Measurements from ENCODE around the gene NUP98.
"Not testable (repeated sequence)": the region's sequence is repeated elsewhere in the genome, so short reads cannot be mapped to it uniquely, and the experiment has no call there.

NUP98 gene

DNA sequence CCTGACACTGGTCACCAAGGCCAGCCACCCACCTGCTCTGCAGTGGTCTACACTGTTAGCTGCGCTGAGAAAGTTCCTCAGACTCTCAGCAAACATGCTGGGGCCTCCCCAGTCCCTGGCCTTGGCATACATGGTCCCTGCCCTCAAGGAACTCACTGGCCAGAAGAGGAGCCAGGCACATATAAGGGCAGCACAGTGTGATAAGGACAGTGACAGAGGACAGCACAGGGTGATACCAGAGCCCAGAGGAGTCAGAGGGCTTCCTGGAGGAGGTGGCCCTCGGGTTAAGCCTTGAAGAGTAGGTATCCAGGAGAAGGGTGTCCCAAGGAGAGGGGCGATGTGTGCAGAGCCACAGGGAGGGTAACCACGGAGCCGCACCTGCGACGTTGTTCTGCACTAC, 151.8 kb downstream of the NUP98 start:
- in situ Hi-C loops (cut with HindIII; ENCODE audit: low sequenced_read_pairs): no loop called here

DNA sequence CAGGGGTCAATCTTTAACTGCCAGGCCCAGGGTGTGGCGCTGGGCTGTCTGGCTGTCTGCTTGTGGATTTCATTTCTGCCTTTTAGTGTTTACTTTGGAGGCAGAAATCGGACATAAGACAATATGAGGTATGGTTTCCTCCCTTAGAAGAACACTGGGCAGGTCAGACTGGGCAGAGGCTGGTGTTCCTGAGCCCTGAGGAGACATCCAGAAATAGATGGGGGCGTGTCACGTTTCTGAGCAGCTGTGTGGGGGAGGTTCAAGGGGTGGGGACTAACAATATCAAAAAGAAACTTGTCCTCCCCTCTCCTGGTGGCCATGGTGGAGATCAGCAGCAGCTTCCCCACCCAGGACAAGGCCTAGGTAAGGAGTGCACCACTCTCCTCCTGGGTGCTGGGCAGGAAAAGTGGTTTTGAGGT, 152.5 kb downstream of the NUP98 start, which contains the start of gene ART1:
Gene ART1 (plus strand): TSS at position 312 of the 419 bp plus-strand sequence. CDS start 14,086 bp downstream, outside the sequence.
- in situ Hi-C loops (cut with HindIII; ENCODE audit: low sequenced_read_pairs): no loop called here

GRCh38 chr11:3643102-3643546, 154.2 kb downstream of the NUP98 start:
- in situ Hi-C loops (cut with HindIII; ENCODE audit: low sequenced_read_pairs): not testable (repeated sequence)

DNA sequence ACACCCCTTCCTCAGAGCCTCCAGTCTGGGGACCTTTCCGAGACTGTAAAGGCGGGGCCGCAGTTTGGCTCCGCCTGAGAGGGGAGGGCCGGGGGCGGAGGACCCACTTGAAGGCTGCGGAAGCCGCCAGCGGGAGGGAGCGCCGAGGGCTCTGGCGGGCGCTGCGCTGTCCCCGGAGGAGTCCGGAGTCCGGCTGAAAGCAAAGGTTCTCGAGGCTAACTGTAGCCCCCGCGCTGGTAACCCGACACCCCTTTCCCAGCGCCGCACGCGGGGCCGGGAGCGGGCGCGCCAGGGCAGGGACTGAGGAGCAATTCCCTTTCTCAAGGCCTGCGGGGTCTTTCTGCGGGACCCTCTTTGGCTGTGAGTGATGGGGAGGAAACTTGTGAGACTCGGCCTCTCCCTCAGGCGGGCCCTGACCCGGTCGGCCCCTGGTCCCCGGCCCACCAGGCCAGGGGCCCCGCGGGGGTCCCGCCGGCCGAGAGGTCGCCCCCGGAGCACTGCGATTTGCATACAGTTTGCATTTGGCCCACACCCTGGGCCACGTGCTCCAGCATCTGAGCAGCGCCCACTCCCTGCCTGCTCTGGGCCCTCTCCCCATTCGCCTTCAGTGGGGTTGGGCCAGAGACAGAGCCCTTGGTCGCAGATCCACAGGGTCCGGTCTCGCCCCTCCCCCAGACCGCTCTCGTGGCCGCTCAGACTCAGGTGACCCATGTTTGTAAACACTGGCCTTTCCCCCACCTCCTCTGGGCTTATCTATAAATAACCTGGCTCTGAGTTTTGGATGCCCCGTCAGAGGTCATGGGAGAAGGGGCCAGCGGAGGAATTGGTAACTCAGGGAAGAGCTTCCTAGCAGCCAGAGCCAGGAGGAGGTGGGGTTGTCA, 155.0 kb downstream of the NUP98 start:
- in situ Hi-C loops (cut with HindIII; ENCODE audit: low sequenced_read_pairs): no loop called here

- in situ Hi-C loops (cut with HindIII; ENCODE audit: low sequenced_read_pairs): no loop called here
These were observed 155.7 kb downstream of the NUP98 start, which contains the start of gene ART5 for GRCh38 chr11:3641701-3642070. TSS of gene ART5 (minus strand) at chr11:3641992. CDS start at chr11:3641862, 130 bp downstream.

DNA sequence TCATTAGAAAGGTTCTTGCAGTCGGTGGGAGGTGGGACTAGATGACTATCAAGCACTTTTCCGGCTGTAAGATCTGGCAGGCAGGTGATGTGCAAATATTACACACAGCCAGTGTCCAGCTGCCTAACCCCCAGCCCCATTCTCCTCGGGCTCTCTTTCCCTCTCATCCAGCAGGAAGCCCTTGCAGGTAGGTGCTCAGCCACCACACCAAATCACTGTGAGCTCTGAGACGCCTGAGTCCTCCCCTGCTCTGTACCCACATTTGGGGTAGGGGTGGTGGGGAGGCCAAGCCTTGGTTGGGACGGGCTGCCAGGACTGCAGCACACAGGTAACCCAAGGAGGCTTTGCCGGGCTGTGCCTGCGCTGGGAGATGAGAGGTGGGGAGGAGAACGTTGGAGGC, 156.2 kb downstream of the NUP98 start:
- in situ Hi-C loops (cut with HindIII; ENCODE audit: low sequenced_read_pairs): no loop called here

GRCh38 chr11:3639841-3640240, 157.5 kb downstream of the NUP98 start:
- in situ Hi-C loops (cut with HindIII; ENCODE audit: low sequenced_read_pairs): no loop called here

- in situ Hi-C loops (cut with HindIII; ENCODE audit: low sequenced_read_pairs): no loop called here
These were observed 158.8 kb downstream of the NUP98 start for GRCh38 chr11:3638513-3638912.

DNA sequence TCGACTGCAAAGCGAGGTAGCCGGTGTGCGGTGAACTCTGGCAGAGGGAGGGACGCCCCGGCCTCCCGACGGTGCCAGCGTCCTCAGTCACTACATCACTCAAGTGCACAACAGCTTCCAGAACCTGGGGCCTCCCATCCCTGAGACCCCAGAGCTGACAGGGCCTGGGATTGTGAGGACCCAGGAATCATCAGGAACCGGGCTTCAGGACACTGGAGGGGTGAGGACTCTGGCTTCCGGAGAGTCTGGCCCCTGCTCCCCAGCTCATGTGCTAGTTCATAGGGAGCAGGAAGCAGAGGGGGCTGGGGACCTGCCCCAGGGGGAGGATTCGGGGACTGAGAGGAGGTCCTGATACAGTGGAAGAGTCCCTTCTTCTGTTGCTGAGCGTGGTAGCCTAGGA, 160.2 kb downstream of the NUP98 start:
- in situ Hi-C loops (cut with HindIII; ENCODE audit: low sequenced_read_pairs): no loop called here

GRCh38 chr11:3635641-3636375, 161.5 kb downstream of the NUP98 start:
- in situ Hi-C loops (cut with HindIII; ENCODE audit: low sequenced_read_pairs): no loop called here

GRCh38 chr11:3632070-3632660, 165.2 kb downstream of the NUP98 start:
- in situ Hi-C loops (cut with HindIII; ENCODE audit: low sequenced_read_pairs): no loop called here

- in situ Hi-C loops (cut with HindIII; ENCODE audit: low sequenced_read_pairs): no loop called here
These were observed 166.0 kb downstream of the NUP98 start for GRCh38 chr11:3631331-3631730.

GRCh38 chr11:3627291-3627690, 170.1 kb downstream of the NUP98 start:
- in situ Hi-C loops (cut with HindIII; ENCODE audit: low sequenced_read_pairs): no loop called here

DNA sequence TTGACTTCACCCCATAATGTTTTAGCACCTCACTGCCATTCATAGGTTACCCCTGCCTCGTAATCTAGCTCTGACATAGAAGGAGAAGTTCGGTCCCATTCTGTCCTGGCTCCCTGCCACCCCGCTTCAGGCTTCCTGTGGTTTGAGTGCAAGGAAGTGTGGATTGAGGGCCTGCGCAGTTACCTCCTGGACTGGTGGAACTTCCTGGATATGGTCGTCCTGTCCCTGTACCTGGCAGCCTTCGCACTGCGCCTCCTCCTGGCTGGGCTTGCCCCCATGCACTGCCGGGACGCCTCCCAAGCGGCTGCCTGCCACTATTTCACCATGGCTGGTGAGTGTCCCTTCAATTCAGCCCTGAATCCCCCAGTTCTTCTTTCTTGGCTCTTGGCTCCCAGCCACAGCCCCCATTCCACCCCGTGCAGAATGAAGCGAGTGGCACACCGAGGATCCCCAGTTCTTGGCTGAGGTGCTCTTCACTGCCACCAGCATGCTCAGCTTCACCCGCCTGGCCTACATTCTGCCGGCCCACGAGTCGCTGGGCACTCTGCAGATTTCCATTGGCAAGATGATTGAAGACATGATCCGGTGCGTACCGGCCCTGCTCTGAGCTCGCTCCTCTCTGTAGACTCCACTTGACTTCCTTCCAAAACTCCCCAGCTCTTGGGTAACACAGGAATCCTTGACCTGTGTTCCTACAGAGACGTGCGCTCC, 170.9 kb downstream of the NUP98 start:
- in situ Hi-C loops (cut with HindIII; ENCODE audit: low sequenced_read_pairs): no loop called here

All from DLD1 (cell line).